GM23248 (cell line): ENCODE results near the gene ROBO2. TPM values are rescaled to one million over a fixed set of nuclear protein-coding genes. Genes with fewer than 3 reads are reported as not detected.
"Not testable (repeated sequence)": the region's sequence is repeated elsewhere in the genome, so short reads cannot be mapped to it uniquely, and the experiment has no call there.

Experiments used
- DNase-seq: peaks from one replicate; pipeline ENCODE4 v3.0.0-alpha.2; 2015
- H2AFZ ChIP-seq: fragments of 200-600 bp; sonication (generic); 2 replicates; pipeline ENCODE4 v1.6.1; 2016; ENCODE audit warnings: antibody characterized with exemption
- H3F3A ChIP-seq: fragments of 200-600 bp; sonication (generic); 2 replicates; pipeline ENCODE4 v1.6.1; 2016; ENCODE audit warnings: mild to moderate bottlenecking, antibody characterized with exemption, mixed run types; ENCODE audit not compliant: insufficient read depth
- H3K27ac ChIP-seq: fragments of 200-600 bp; sonication (generic); 2 replicates; pipeline ENCODE4 v1.5.1; 2016; ENCODE audit warnings: mild to moderate bottlenecking
- H3K27me3 ChIP-seq: fragments of 200-600 bp; sonication (generic); replicated peaks from 2 replicates; pipeline ENCODE4 v1.6.1; 2016; ENCODE audit warnings: mild to moderate bottlenecking; ENCODE audit not compliant: insufficient read depth
- H3K36me3 ChIP-seq: fragments of 200-600 bp; sonication (generic); 2 replicates; pipeline ENCODE4 v1.6.1; 2016; ENCODE audit warnings: low read depth, mild to moderate bottlenecking
- H3K4me1 ChIP-seq: fragments of 200-600 bp; sonication (generic); 2 replicates; pipeline ENCODE4 v1.6.1; 2016; ENCODE audit warnings: mild to moderate bottlenecking; ENCODE audit not compliant: insufficient read depth
- H3K4me2 ChIP-seq: fragments of 200-600 bp; sonication (generic); one replicate; pipeline ENCODE4 v1.6.1; 2016; ENCODE audit warnings: mild to moderate bottlenecking; ENCODE audit not compliant: unreplicated experiment
- H3K4me3 ChIP-seq: fragments of 200-600 bp; sonication (generic); 2 replicates; pipeline ENCODE4 v1.5.1; 2016; ENCODE audit warnings: mild to moderate bottlenecking
- H3K79me2 ChIP-seq: fragments of 200-600 bp; sonication (generic); 2 replicates; pipeline ENCODE4 v1.6.1; 2016; ENCODE audit warnings: mild to moderate bottlenecking; ENCODE audit not compliant: insufficient read depth
- H3K9ac ChIP-seq: fragments of 200-600 bp; sonication (generic); 2 replicates; pipeline ENCODE4 v1.6.1; 2016; ENCODE audit warnings: mild to moderate bottlenecking
- H3K9me2 ChIP-seq: fragments of 200-600 bp; sonication (generic); 2 replicates; pipeline ENCODE4 v1.6.1; 2016; ENCODE audit warnings: mixed run types, mild to moderate bottlenecking, moderate library complexity; ENCODE audit not compliant: insufficient read depth
- H3K9me3 ChIP-seq: fragments of 200-600 bp; sonication (generic); one replicate; pipeline ENCODE4 v1.6.1; 2017; ENCODE audit warnings: low read depth
- H4K20me1 ChIP-seq: fragments of 200-600 bp; sonication (generic); 2 replicates; pipeline ENCODE4 v1.6.0; 2016; ENCODE audit not compliant: insufficient read depth
- EZH2 ChIP-seq: fragments of 200-600 bp; sonication (generic); IDR thresholded peaks from 2 replicates; pipeline ENCODE4 v1.6.1; 2018; ENCODE audit warnings: antibody characterized with exemption, mild to moderate bottlenecking; ENCODE audit not compliant: insufficient read depth, poor library complexity, severe bottlenecking
- EZH2phosphoT487 ChIP-seq: fragments of 200-600 bp; sonication (generic); IDR thresholded peaks from 2 replicates; pipeline ENCODE4 v1.6.1; 2018; ENCODE audit warnings: antibody characterized with exemption, moderate library complexity, mild to moderate bottlenecking, low read depth; ENCODE audit not compliant: insufficient read depth
- WGBS, 2 experiments: methylation state at CpG; one replicate each; pipeline ENCODE4 v1.1.6; 2015 to 2017; ENCODE audit warnings: low lambda C conversion rate in 2 of 2, low coverage in 1 of 2; ENCODE audit errors: missing lambda C conversion rate in 2 of 2; 5-methylcytosine and 5-hydroxymethylcytosine counted together
- in situ Hi-C: fragments of 300-500 bp; cut with MboI; formaldehyde crosslinking; loops from 2 replicates; pipeline ENCODE4 v1.15.0; 2020
- polyA plus RNA-seq: library from polyadenylated mRNA; unstranded; fragments of >200 nt; fragmentation: Nextera tagmentation; extraction: Ambion mirVana; gene quantifications from 2 replicates; pipeline ENCODE4 v1.2.1, GENCODE V29; 2016
- total RNA-seq: library from RNA; depleted of rRNA; stranded (reverse); fragments of >200 nt; shearing (Covaris generic); gene quantifications from 2 replicates; pipeline ENCODE4 v1.2.3, GENCODE V29; 2014

ROBO2 gene
- total and polyA plus RNA-seq, 2 experiments from 2014 or later: under 0.01 to 0.05 TPM

DNA sequence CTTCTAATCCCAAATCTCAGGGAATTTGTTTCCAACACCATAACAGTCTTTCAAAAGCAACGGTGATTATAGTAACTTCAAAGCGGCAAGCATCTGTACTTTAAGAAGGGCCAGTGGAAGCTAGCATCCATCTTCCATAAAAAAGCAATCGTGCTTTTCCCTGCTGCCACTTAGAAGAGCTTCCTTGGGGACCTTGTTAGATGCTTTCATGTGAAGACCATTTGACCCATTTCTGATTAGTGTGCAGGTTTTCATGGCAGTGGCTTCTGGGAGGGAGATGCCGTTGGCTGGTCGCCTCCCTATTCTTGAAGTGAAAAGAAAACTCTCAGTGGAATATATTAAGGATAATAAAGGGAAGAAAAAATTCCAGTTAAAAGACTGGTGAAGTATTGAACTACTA lies 354.1 kb downstream of the ROBO2 start:
- no peak overlapping the region for H3K27ac ChIP-seq
- no peaks in the 10 kb centered on the region for H3K79me2 ChIP-seq
- H2AFZ ChIP-seq: no peak overlapping the region
- in situ Hi-C loops: no loop called here
- DNase-seq: no peak
- H3K9ac ChIP-seq: no peak overlapping the region
- H3K27me3 ChIP-seq: no peaks in the 10 kb centered on the region
- no peaks in the 10 kb centered on the region for H3F3A ChIP-seq
- no peak overlapping the region for H3K4me3 ChIP-seq
- H3K36me3 ChIP-seq: no peaks in the 10 kb centered on the region
- no peaks in the 10 kb centered on the region for H3K4me1 ChIP-seq
- H3K9me3 ChIP-seq: no peaks in the 10 kb centered on the region
- WGBS, 2 experiments: 77 to 80% methylated on average over 5 of the region's 5 CpGs
- no peaks in the 10 kb centered on the region for H3K9me2 ChIP-seq
- H4K20me1 ChIP-seq: no peaks in the 10 kb centered on the region
- no peak for TF ChIP-seq EZH2
- no peak for TF ChIP-seq EZH2phosphoT487
- H3K4me2 ChIP-seq: no peak overlapping the region

DNA sequence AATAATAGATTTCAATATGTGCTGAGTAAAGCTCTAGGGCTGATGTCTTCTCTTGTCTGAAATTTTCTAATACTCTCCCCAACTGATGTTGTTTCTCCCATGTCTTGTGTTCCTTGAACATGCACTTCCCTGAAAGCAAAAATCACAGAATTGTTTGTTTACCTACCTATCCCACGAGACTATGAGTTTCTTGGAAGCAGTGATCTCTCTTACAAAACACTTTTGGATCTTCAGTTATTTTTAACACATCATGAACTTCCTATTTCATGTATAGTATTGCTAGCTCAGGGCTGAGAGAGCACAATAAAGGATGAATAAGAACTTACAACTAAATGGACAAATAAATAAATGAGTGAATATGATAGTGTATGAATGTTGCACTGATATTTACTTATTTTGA lies 365.0 kb downstream of the ROBO2 start:
- no peak overlapping the region for H2AFZ ChIP-seq
- 8 to 39% methylated on average over 1 of the region's 1 CpG for WGBS, 2 experiments
- H4K20me1 ChIP-seq: no peaks in the 10 kb centered on the region
- no peaks in the 10 kb centered on the region for H3K79me2 ChIP-seq
- no peaks in the 10 kb centered on the region for H3K36me3 ChIP-seq
- no peaks in the 10 kb centered on the region for H3K9me2 ChIP-seq
- H3K27ac ChIP-seq: no peak overlapping the region
- H3K9me3 ChIP-seq: no peaks in the 10 kb centered on the region
- no peak overlapping the region for H3K4me3 ChIP-seq
- TF ChIP-seq EZH2phosphoT487 (no peak), EZH2 (no peak)
- DNase-seq: no peak
- no peaks in the 10 kb centered on the region for H3F3A ChIP-seq
- no peaks in the 10 kb centered on the region for H3K4me1 ChIP-seq
- no peak overlapping the region for H3K4me2 ChIP-seq
- H3K27me3 ChIP-seq: no peaks in the 10 kb centered on the region
- H3K9ac ChIP-seq: no peak overlapping the region
- in situ Hi-C loops: no loop called here

DNA sequence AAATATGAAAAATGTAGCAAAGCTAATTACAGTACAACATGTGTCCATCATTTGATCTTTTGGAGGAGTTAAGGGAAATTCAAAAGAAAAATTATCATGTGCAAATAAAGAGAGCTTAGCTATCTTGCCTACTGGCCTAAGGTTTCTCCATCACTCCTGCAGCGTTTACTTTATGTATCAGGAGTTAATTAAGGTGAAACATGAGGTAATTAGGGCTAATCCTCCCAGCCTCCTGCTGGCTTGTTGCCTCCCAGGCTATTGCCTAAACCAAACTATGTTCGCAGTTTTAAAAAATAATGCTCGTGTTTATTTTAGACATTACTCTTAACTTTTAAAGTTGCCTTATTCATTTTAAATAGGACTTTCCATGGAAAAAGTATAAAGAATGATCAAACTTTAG lies 367.5 kb downstream of the ROBO2 start:
- H4K20me1 ChIP-seq: no peaks in the 10 kb centered on the region
- in situ Hi-C loops: no loop called here

DNA sequence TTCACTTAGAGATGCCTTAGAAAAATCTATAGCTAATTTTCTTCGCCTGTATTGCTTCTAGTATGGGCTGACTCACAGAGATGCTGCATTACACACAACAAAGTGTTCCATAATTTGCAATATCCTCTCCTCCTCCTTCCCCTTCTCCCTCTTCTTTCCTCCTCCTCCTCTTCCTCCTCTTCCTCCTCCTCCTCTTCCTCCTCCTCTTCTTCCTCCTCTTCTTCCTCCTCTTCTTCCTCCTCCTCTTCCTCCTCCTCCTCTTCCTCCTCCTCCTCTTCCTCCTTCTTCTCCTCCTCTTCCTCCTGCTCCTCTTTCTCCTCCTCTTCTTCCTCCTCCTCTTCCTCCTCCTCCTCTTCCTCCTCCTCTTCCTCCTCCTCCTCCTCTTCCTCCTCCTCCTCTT lies 370.4 kb downstream of the ROBO2 start:
- H3K9me2 ChIP-seq, H3K79me2 ChIP-seq, H3K27me3 ChIP-seq, H3K4me2 ChIP-seq, H3K9me3 ChIP-seq, H3K36me3 ChIP-seq, H4K20me1 ChIP-seq, DNase-seq, in situ Hi-C loops, H3K27ac ChIP-seq, H2AFZ ChIP-seq, H3K9ac ChIP-seq, H3K4me3 ChIP-seq: not testable (repeated sequence)
- 75 to 87% methylated on average over 1 of the region's 1 CpG for WGBS, 2 experiments
- Histone ChIP-seq H3K4me1 (peaks cover 19% of the 10 kb centered on the region), H3F3A (peaks cover 13% of the 10 kb centered on the region)

More for the DNA sequence above, 367.5 kb downstream of the ROBO2 start:
- Histone ChIP-seq H3K9ac (no peak overlapping the region), H3K4me1 (peaks cover 14% of the 10 kb centered on the region), H3F3A (peaks cover 9% of the 10 kb centered on the region; the same call in 1 of the 2 replicates), H3K9me3 (no peaks in the 10 kb centered on the region), H3K4me3 (no peak overlapping the region), H3K27ac (no peak overlapping the region), H3K9me2 (no peaks in the 10 kb centered on the region), H3K27me3 (no peaks in the 10 kb centered on the region), H3K36me3 (no peaks in the 10 kb centered on the region), H3K79me2 (no peaks in the 10 kb centered on the region), H2AFZ (no peak overlapping the region), H3K4me2 (no peak overlapping the region)
- WGBS, 2 experiments: 65 to 67% methylated on average over 3 of the region's 3 CpGs
- DNase-seq: no peak
- no peak for TF ChIP-seq EZH2phosphoT487
- no peak for TF ChIP-seq EZH2

DNA sequence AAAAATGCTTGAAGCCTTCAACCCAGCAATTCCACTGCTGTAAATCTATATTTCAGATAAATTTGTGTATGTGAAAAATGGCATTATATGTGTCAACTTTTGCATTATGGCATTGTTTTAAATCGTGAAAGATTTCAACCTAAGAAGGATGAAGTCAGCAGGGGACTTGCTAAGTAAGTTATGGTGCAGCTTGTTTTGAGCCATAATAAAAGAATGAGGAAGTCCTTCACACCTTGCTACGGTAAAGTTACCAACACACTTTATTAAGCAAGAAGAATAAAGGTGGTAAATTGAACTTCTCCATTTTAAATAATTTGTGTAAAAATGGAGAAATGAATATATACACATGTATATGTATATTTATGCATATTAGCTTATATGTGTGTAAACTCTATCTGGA lies 371.4 kb downstream of the ROBO2 start:
- Histone ChIP-seq H4K20me1 (no peaks in the 10 kb centered on the region), H3K9me3 (no peaks in the 10 kb centered on the region), H3K9me2 (no peaks in the 10 kb centered on the region), H3K9ac (no peak overlapping the region), H3K79me2 (no peaks in the 10 kb centered on the region), H3F3A (peaks cover 13% of the 10 kb centered on the region), H2AFZ (no peak overlapping the region; the same call in 1 of the 2 replicates), H3K36me3 (no peaks in the 10 kb centered on the region), H3K4me3 (no peak overlapping the region), H3K4me1 (peaks cover 19% of the 10 kb centered on the region), H3K4me2 (no peak overlapping the region), H3K27me3 (no peaks in the 10 kb centered on the region), H3K27ac (no peak overlapping the region)
- WGBS, 2 experiments: 40 to 55% methylated on average over 2 of the region's 2 CpGs
- in situ Hi-C loops: no loop called here
- TF ChIP-seq EZH2 (no peak), EZH2phosphoT487 (no peak)
- no peak for DNase-seq
